Measurements from ENCODE around the gene DAB1. TPM values are rescaled to one million over a fixed set of nuclear protein-coding genes. Genes with fewer than 3 reads are reported as not detected.

The DAB1 gene
- total and polyA plus RNA-seq, 2 of the 8 experiments (the other 6 are each of a cell fraction or from before 2014, with no cell fraction given), result 4.4 to 11.8 TPM

- FAIRE-seq, result peak; percentile 82
- POLR2A ChIA-PET (ENCODE audit: partially characterized antibody), result interaction anchor here (1.0 to 1.2 kb wide), 2 partner anchors 10 to 160 kb away, joined by 3 read pairs; no protein-coding TSS in a partner anchor
- peaks cover 0 to 21% (median 14%) of the 10 kb centered on the region in 4 experiments; a peak in 4 of 7 replicates for H3K4me1 ChIP-seq (replicated peaks in 1 of 4; ENCODE audit: control insufficient read depth in 3 of 4, insufficient read depth in 4 of 4, low read length in 3 of 4)
- TF ChIP-seq BCL11A (IDR thresholded peaks at IDR 0.05; ENCODE audit: low read depth in 2 of 2, low read length in 2 of 2), result no peak
- 0 out of 4 replicates have a peak, but pooled peaks of 1 of the 2 experiments have one; percentile 29 for TF ChIP-seq HDAC2 (IDR thresholded peaks at IDR 0.05; ENCODE audit: borderline replicate concordance in 1 of 2, low read depth in 2 of 2, low read length in 2 of 2)
- peak; percentile 56; the same call in 1 of the 2 replicates for TF ChIP-seq TEAD4 (IDR thresholded peaks at IDR 0.05; ENCODE audit: low read depth, low read length)
- no peak for TF ChIP-seq CTCF (IDR thresholded peaks at IDR 0.05; ENCODE audit: control extremely low read depth in 1 of 3, insufficient read depth in 1 of 3, low read depth in 1 of 3, low read length in 3 of 3)
- TF ChIP-seq GABPA (IDR thresholded peaks at IDR 0.05; ENCODE audit: borderline replicate concordance, insufficient read depth, low read length), result no peak
- no peak for TF ChIP-seq CBX8 (IDR thresholded peaks at IDR 0.05; ENCODE audit: borderline replicate concordance, low read depth, low read length)
- TF ChIP-seq MAX (IDR thresholded peaks at IDR 0.05), result no peak
- TF ChIP-seq CTBP2 (IDR thresholded peaks at IDR 0.05; ENCODE audit: borderline replicate concordance, insufficient read depth, insufficient read length, low read length), result no peak
- TF ChIP-seq POLR2A (IDR thresholded peaks at IDR 0.05; ENCODE audit: control extremely low read depth in 1 of 2, low read depth in 2 of 2, low read length in 2 of 2), result no peak
- TF ChIP-seq NRF1 (IDR thresholded peaks at IDR 0.05; ENCODE audit: low read depth, low read length), result no peak
- 0 out of 2 replicates have a peak, but pooled peaks have one; percentile 58 for TF ChIP-seq TCF12 (IDR thresholded peaks at IDR 0.05; ENCODE audit: low read depth, low read length)
Measured at GRCh38 chr1:57206038-57206437, 217.8 kb downstream of the DAB1 start.

More at GRCh38 chr1:57206038-57206437, 217.8 kb downstream of the DAB1 start:
- Histone ChIP-seq H4K91ac (replicated peaks; ENCODE audit: insufficient read length, low read length) (no peak overlapping the region), H3K27ac (ENCODE audit: low read depth, low read length) (no peak overlapping the region), H3K79me2 (ENCODE audit: control insufficient read depth in 1 of 2, insufficient read depth in 2 of 2, low read length in 2 of 2) (no peaks in the 10 kb centered on the region), H3K9ac (replicated peaks in 1 of 4; ENCODE audit: extremely low read depth in 1 of 4, low read depth in 3 of 4, low read length in 3 of 4) (no peak overlapping the region), H2AK5ac (ENCODE audit: low read depth, low read length) (no peak overlapping the region), H3K4ac (replicated peaks; ENCODE audit: insufficient read length, low read depth, low read length) (no peak overlapping the region), H3K36me3 (ENCODE audit: control insufficient read depth in 2 of 4, insufficient read depth in 4 of 4, low read length in 3 of 4) (no peaks in the 10 kb centered on the region), H2BK20ac (ENCODE audit: low read length) (no peak overlapping the region), H2BK15ac (ENCODE audit: low read length) (no peak overlapping the region), H2BK5ac (ENCODE audit: low read depth, low read length) (no peak overlapping the region), H3K14ac (ENCODE audit: insufficient read length) (no peak overlapping the region), H4K5ac (ENCODE audit: insufficient read length, low read depth, low read length) (no peak overlapping the region), H3K9me3 (ENCODE audit: insufficient read depth in 2 of 2, low read depth in 1 of 2, low read length in 1 of 2) (no peaks in the 10 kb centered on the region), H2BK12ac (ENCODE audit: low read depth, low read length) (no peak overlapping the region), H3K79me1 (ENCODE audit: low read depth, low read length) (no peaks in the 10 kb centered on the region), H3K18ac (ENCODE audit: extremely low read depth, low read length) (no peak overlapping the region), H3K56ac (replicated peaks; ENCODE audit: insufficient read length, low read depth, low read length) (no peak overlapping the region), H3K27me3 (replicated peaks in 1 of 4; ENCODE audit: control insufficient read depth in 3 of 4, extremely low read depth in 1 of 4, insufficient read depth in 3 of 4, low read length in 3 of 4) (peaks cover 11 to 44% (median 25%) of the 10 kb centered on the region in 4 experiments), H4K8ac (ENCODE audit: extremely low read depth, insufficient read depth, low read length) (no peak overlapping the region), H2AFZ (ENCODE audit: low read length) (no peak overlapping the region), H4K20me1 (replicated peaks in 1 of 2; ENCODE audit: control insufficient read depth in 1 of 2, insufficient read depth in 2 of 2, low read length in 2 of 2) (peaks cover 2% of the 10 kb centered on the region in 2 experiments), H3K23ac (ENCODE audit: insufficient read length) (no peak overlapping the region), H3K4me3 (ENCODE audit: extremely low read depth in 1 of 4, insufficient read depth in 2 of 4, low read depth in 3 of 4, low read length in 4 of 4) (no peak overlapping the region), H2BK120ac (replicated peaks; ENCODE audit: low read depth, low read length) (no peak overlapping the region), H3K23me2 (ENCODE audit: low read depth, low read length) (no peaks in the 10 kb centered on the region), H3K4me2 (ENCODE audit: insufficient read depth in 1 of 2, low read depth in 2 of 2, low read length in 2 of 2) (no peak overlapping the region)
- peak in 1 of 2 experiments; percentile 50 for DNase-seq (ENCODE audit: low read depth in 1 of 2, low spot score in 2 of 2)
- CTCF ChIA-PET (ENCODE audit: partially characterized antibody), result interaction anchor here (0.6 to 1.8 kb wide), 4 partner anchors 9 to 184 kb away, joined by 3 to 6 read pairs (median 3); no protein-coding TSS in a partner anchor

Measured in H1 (cell line).